Upper lobe of right lung (tissue), 1 donor: ENCODE data around the gene RELN. TPM values are rescaled to one million over a fixed set of nuclear protein-coding genes. Genes with fewer than 3 reads are reported as not detected.

Experiments used
- ATAC-seq: fragments of 200-7000 bp; cut with Tn5 transposase; one replicate; pipeline ENCODE4 v1.9.1; 2020; ENCODE audit warnings: mild to moderate bottlenecking, moderate library complexity
- DNase-seq: peaks from one replicate; pipeline ENCODE4 v3.0.0-alpha.2; 2020
- H3K27ac ChIP-seq: fragments of 200-600 bp; one replicate; pipeline ENCODE4 v1.8.0; 2022
- H3K27me3 ChIP-seq: fragments of 200-600 bp; one replicate; pipeline ENCODE4 v1.8.0; 2022; ENCODE audit warnings: mild to moderate bottlenecking
- H3K36me3 ChIP-seq: fragments of 200-600 bp; one replicate; pipeline ENCODE4 v1.8.0; 2022
- H3K4me1 ChIP-seq: fragments of 200-600 bp; one replicate; pipeline ENCODE4 v1.8.0; 2022
- H3K4me3 ChIP-seq: fragments of 200-600 bp; one replicate; pipeline ENCODE4 v1.8.0; 2022; ENCODE audit warnings: mild to moderate bottlenecking
- H3K9me3 ChIP-seq: fragments of 200-600 bp; one replicate; pipeline ENCODE4 v1.8.0; 2022
- CTCF ChIP-seq: fragments of 200-600 bp; IDR thresholded peaks from one replicate; pipeline ENCODE4 v1.8.0; 2022; ENCODE audit warnings: antibody characterized with exemption
- intact Hi-C: fragments of 100-400 bp; cut with DNase I; formaldehyde crosslinking; loops from one replicate; pipeline ENCODE4 v1.11.0; 2022
- total RNA-seq: library from RNA; stranded (reverse); fragmentation: NEBNext Ultra II Directional; extraction: Animal tissue kit (Norgen Biotek cat#: 25700); gene quantifications from one replicate; pipeline ENCODE4 v1.2.1, GENCODE V29; 2021
- donor health status: DM: no; HTN: yes; CAD: no; lungs with severe emphysema.

The RELN gene
- total RNA-seq, 1 donor from 2014 or later: 5.6 TPM

GRCh38 chr7:103773726-103774125, 215.7 kb downstream of the RELN start:
- no peak for DNase-seq
- Histone ChIP-seq H3K9me3 (no peaks in the 10 kb centered on the region), H3K27ac (no peak overlapping the region), H3K27me3 (no peaks in the 10 kb centered on the region), H3K4me3 (no peak overlapping the region), H3K36me3 (no peaks in the 10 kb centered on the region), H3K4me1 (no peaks in the 10 kb centered on the region)
- intact Hi-C loops: no loop called here
- ATAC-seq: no peak
- TF ChIP-seq CTCF: no peak

GRCh38 chr7:103772171-103772773, 217.2 kb downstream of the RELN start:
- no peak for DNase-seq
- no peak overlapping the region for H3K4me3 ChIP-seq
- H3K9me3 ChIP-seq: no peaks in the 10 kb centered on the region
- H3K27ac ChIP-seq: no peak overlapping the region
- no peaks in the 10 kb centered on the region for H3K4me1 ChIP-seq
- no peak for TF ChIP-seq CTCF
- intact Hi-C loops: no loop called here
- H3K36me3 ChIP-seq: no peaks in the 10 kb centered on the region
- no peak for ATAC-seq
- H3K27me3 ChIP-seq: no peaks in the 10 kb centered on the region

GRCh38 chr7:103771294-103771693, 218.2 kb downstream of the RELN start:
- ATAC-seq: no peak
- no peak for TF ChIP-seq CTCF
- no peak overlapping the region for H3K27ac ChIP-seq
- H3K9me3 ChIP-seq: no peaks in the 10 kb centered on the region
- H3K27me3 ChIP-seq: no peaks in the 10 kb centered on the region
- no peaks in the 10 kb centered on the region for H3K4me1 ChIP-seq
- H3K36me3 ChIP-seq: no peaks in the 10 kb centered on the region
- no peak for DNase-seq
- intact Hi-C loops: no loop called here
- no peak overlapping the region for H3K4me3 ChIP-seq

GRCh38 chr7:103766660-103767059, 222.8 kb downstream of the RELN start:
- DNase-seq (no peak), ATAC-seq (no peak)
- intact Hi-C loops: no loop called here
- no peak overlapping the region for H3K27ac ChIP-seq
- no peaks in the 10 kb centered on the region for H3K9me3 ChIP-seq
- no peaks in the 10 kb centered on the region for H3K4me1 ChIP-seq
- no peaks in the 10 kb centered on the region for H3K36me3 ChIP-seq
- H3K27me3 ChIP-seq: no peaks in the 10 kb centered on the region
- no peak overlapping the region for H3K4me3 ChIP-seq
- TF ChIP-seq CTCF: no peak

- Histone ChIP-seq H3K36me3 (no peaks in the 10 kb centered on the region), H3K4me1 (no peaks in the 10 kb centered on the region), H3K9me3 (no peaks in the 10 kb centered on the region), H3K4me3 (no peak overlapping the region), H3K27ac (no peak overlapping the region), H3K27me3 (no peaks in the 10 kb centered on the region)
- intact Hi-C loops: no loop called here
- ATAC-seq (no peak), DNase-seq (no peak)
- TF ChIP-seq CTCF: no peak
These were observed 223.6 kb downstream of the RELN start for GRCh38 chr7:103765901-103766300.

- no peaks in the 10 kb centered on the region for H3K36me3 ChIP-seq
- intact Hi-C loops: no loop called here
- no peak overlapping the region for H3K4me3 ChIP-seq
- H3K27ac ChIP-seq: no peak overlapping the region
- H3K9me3 ChIP-seq: no peaks in the 10 kb centered on the region
- DNase-seq: no peak
- H3K27me3 ChIP-seq: no peaks in the 10 kb centered on the region
- H3K4me1 ChIP-seq: no peaks in the 10 kb centered on the region
- TF ChIP-seq CTCF: no peak
- no peak for ATAC-seq
These were observed 224.6 kb downstream of the RELN start for GRCh38 chr7:103764901-103765300.
